HEK293 (cell line): ENCODE measurements around the gene LASP1NB.

ENCODE experiments used
- ZNF274 ChIP-seq, 2 experiments: fragments of 200-500 bp in 1 of 2; fragments of 450-650 bp in 1 of 2; sonication (Bioruptor generic) in 1 of 2; formaldehyde crosslinking in 1 of 2; IDR thresholded peaks; 2 replicates each; pipeline versions ENCODE4 v1.5.1 to v1.6.1; 2014 to 2016; ENCODE audit warnings: borderline replicate concordance in 1 of 2, inconsistent platforms in 1 of 2, low read length in 1 of 2, missing biosample characterization in 1 of 2, missing genetic modification characterization in 1 of 2
- ZNF311 ChIP-seq: fragments of 450-650 bp; formaldehyde crosslinking; IDR thresholded peaks from 2 replicates; pipeline ENCODE4 v1.5.1; 2017; ENCODE audit warnings: missing biosample characterization, missing genetic modification characterization, borderline replicate concordance
- TF ChIP-seq, protein P1 (sequence below): fragments of 450-650 bp; formaldehyde crosslinking; IDR thresholded peaks from 2 replicates; pipeline ENCODE4 v1.5.1; 2016; ENCODE audit warnings: missing biosample characterization, missing genetic modification characterization
- TF ChIP-seq, protein P2 (sequence below): fragments of 450-650 bp; formaldehyde crosslinking; IDR thresholded peaks from 2 replicates; pipeline ENCODE4 v1.5.1; 2016; ENCODE audit warnings: missing biosample characterization, missing genetic modification characterization
- TF ChIP-seq, protein P3 (sequence below): fragments of 450-650 bp; formaldehyde crosslinking; conservative IDR thresholded peaks from 2 replicates; pipeline ENCODE4 v1.5.1; 2016; ENCODE audit warnings: low read depth, missing biosample characterization, missing genetic modification characterization

DNA sequence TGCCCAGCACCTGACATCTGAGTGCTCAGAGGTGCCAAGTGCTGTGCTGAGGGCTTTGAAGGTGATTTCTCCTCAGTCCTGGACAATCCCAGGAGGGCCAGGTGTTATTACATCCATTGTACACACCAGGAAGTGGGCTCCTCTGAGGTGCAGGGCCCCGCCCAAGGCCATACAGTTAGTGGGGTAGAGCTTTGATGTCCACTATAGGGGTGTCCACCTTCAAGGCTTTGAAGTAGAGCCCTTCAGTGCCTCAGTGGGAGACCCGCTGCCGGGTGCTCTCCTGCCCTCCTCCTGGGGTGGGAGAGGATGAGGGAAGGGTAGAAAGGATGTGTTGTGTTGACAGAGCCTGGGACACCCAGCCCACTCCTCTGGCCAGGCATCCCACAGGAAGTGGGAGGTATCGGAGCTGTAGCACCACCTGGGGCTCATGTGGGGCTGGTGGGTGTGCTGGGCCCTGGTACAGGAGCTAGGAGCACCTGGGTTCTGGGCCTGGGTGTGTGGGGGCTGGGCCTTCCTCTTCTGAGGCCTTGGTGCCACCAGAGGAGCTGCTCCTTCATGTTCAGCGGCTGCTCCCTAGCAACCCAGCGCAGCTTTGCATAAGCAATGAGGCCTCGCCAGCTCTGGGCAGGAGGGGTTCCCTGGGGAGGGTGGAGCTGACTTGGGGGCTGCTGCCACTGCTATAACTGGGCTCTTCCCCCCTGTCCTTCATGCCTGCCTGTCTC is 48.1 kb upstream of the LASP1NB start:
- TF ChIP-seq, protein P1, sequence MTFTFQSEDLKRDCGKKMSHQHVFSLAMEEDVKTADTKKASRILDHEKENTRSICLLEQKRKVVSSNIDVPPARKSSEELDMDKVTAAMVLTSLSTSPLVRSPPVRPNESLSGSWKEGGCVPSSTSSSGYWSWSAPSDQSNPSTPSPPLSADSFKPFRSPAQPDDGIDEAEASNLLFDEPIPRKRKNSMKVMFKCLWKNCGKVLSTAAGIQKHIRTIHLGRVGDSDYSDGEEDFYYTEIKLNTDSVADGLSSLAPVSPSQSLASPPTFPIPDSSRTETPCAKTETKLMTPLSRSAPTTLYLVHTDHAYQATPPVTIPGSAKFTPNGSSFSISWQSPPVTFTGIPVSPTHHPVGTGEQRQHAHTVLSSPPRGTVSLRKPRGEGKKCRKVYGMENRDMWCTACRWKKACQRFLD (tag by site-specific recombination), result no peak
- TF ChIP-seq, protein P2, sequence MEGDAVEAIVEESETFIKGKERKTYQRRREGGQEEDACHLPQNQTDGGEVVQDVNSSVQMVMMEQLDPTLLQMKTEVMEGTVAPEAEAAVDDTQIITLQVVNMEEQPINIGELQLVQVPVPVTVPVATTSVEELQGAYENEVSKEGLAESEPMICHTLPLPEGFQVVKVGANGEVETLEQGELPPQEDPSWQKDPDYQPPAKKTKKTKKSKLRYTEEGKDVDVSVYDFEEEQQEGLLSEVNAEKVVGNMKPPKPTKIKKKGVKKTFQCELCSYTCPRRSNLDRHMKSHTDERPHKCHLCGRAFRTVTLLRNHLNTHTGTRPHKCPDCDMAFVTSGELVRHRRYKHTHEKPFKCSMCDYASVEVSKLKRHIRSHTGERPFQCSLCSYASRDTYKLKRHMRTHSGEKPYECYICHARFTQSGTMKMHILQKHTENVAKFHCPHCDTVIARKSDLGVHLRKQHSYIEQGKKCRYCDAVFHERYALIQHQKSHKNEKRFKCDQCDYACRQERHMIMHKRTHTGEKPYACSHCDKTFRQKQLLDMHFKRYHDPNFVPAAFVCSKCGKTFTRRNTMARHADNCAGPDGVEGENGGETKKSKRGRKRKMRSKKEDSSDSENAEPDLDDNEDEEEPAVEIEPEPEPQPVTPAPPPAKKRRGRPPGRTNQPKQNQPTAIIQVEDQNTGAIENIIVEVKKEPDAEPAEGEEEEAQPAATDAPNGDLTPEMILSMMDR (tag by site-specific recombination), result no peak
- TF ChIP-seq ZNF274 (IDR thresholded peaks at IDR 0.05; ENCODE audit: low read length), result no peak
- TF ChIP-seq ZNF274 (tag by site-specific recombination; IDR thresholded peaks at IDR 0.05; ENCODE audit: borderline replicate concordance), result no peak
- no peak for TF ChIP-seq ZNF311 (tag by site-specific recombination)
- TF ChIP-seq, protein P3, sequence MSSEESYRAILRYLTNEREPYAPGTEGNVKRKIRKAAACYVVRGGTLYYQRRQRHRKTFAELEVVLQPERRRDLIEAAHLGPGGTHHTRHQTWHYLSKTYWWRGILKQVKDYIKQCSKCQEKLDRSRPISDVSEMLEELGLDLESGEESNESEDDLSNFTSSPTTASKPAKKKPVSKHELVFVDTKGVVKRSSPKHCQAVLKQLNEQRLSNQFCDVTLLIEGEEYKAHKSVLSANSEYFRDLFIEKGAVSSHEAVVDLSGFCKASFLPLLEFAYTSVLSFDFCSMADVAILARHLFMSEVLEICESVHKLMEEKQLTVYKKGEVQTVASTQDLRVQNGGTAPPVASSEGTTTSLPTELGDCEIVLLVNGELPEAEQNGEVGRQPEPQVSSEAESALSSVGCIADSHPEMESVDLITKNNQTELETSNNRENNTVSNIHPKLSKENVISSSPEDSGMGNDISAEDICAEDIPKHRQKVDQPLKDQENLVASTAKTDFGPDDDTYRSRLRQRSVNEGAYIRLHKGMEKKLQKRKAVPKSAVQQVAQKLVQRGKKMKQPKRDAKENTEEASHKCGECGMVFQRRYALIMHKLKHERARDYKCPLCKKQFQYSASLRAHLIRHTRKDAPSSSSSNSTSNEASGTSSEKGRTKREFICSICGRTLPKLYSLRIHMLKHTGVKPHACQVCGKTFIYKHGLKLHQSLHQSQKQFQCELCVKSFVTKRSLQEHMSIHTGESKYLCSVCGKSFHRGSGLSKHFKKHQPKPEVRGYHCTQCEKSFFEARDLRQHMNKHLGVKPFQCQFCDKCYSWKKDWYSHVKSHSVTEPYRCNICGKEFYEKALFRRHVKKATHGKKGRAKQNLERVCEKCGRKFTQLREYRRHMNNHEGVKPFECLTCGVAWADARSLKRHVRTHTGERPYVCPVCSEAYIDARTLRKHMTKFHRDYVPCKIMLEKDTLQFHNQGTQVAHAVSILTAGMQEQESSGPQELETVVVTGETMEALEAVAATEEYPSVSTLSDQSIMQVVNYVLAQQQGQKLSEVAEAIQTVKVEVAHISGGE (tag by site-specific recombination), result no peak
